Left lung (tissue), 10 donors: ENCODE data around the gene TMPRSS13. TPM values are rescaled to one million over a fixed set of nuclear protein-coding genes. Genes with fewer than 3 reads are reported as not detected.

Source experiments
- ATAC-seq: fragments of 200-7000 bp; cut with Tn5 transposase; one replicate; pipeline ENCODE4 v1.9.1; 2020; ENCODE audit warnings: moderate library complexity
- DNase-seq, 4 donors: peaks; one replicate each; pipeline ENCODE4 v3.0.0-alpha.2; 2013 to 2020
- H3K27ac ChIP-seq, 2 donors: fragments of 200-600 bp; sonication (generic) in 1 of 2; one replicate each; pipeline versions ENCODE4 v1.5.0 to v1.8.0; 2020 to 2021
- H3K27me3 ChIP-seq, 2 donors: fragments of 200-600 bp; sonication (generic) in 1 of 2; one replicate each; pipeline versions ENCODE4 v1.5.0 to v1.8.0; 2020 to 2021
- H3K36me3 ChIP-seq, 2 donors: fragments of 200-600 bp; sonication (generic) in 1 of 2; one replicate each; pipeline versions ENCODE4 v1.5.0 to v1.8.0; 2020 to 2021
- H3K4me1 ChIP-seq, 2 donors: fragments of 200-600 bp; one replicate each; pipeline ENCODE4 v1.8.0; 2021
- H3K4me3 ChIP-seq, 2 donors: fragments of 200-600 bp; sonication (generic) in 1 of 2; one replicate each; pipeline versions ENCODE4 v1.5.0 to v1.8.0; 2020 to 2021; ENCODE audit warnings: mild to moderate bottlenecking in 1 of 2
- H3K9me3 ChIP-seq, 2 donors: fragments of 200-600 bp; sonication (generic) in 1 of 2; one replicate each; pipeline versions ENCODE4 v1.5.0 to v1.8.0; 2020 to 2021
- CTCF ChIP-seq, 2 donors: fragments of 200-600 bp; sonication (generic) in 1 of 2; IDR thresholded peaks; one replicate each; pipeline versions ENCODE4 v1.5.0 to v1.8.0; 2021; ENCODE audit warnings: antibody characterized with exemption in 2 of 2
- intact Hi-C, 2 donors: fragments of 100-400 bp; cut with DNase I; formaldehyde crosslinking; loops; one replicate each; pipeline versions ENCODE4 v1.11.2 to v1.14.2; 2022
- polyA plus RNA-seq, 6 donors: library from polyadenylated mRNA; unstranded; fragments of 120-200 nt; gene quantifications; one replicate each; pipeline ENCODE4 v1.2.1, GENCODE V29; 2013; ENCODE audit not compliant: insufficient read length in 6 of 6
- total RNA-seq, 2 donors: library from RNA; stranded (reverse); fragmentation: NEBNext Ultra II Directional; extraction: Animal tissue kit (Norgen Biotek cat#: 25700); gene quantifications; one replicate each; pipeline ENCODE4 v1.2.1, GENCODE V29; 2021
- donor health status: DM: no; HTN: yes; CAD: no.
- donor health status: DM: no; HTN: no; CAD: no.

The TMPRSS13 gene
- total and polyA plus RNA-seq, 8 donors, result 4.6 to 10.7 (median 8.1) TPM

- intact Hi-C loops, result loop anchor here in 1 of 2 donors (10.0 kb wide), 1 partner anchor 114 kb away; no protein-coding TSS in a partner anchor
These were observed 11.5 kb upstream of the TMPRSS13 start for GRCh38 chr11:117940736-117941135.

GRCh38 chr11:117936973-117937372 lies 7.8 kb upstream of the TMPRSS13 start:
- Histone ChIP-seq H3K9me3 (no peaks in the 10 kb centered on the region), H3K36me3 (no peaks in the 10 kb centered on the region), H3K4me1 (no peaks in the 10 kb centered on the region), H3K27ac (no peak overlapping the region), H3K27me3 (no peaks in the 10 kb centered on the region), H3K4me3 (no peak overlapping the region)
- ATAC-seq, result no peak
- intact Hi-C loops, result no loop called here
- TF ChIP-seq CTCF (IDR thresholded peaks at IDR 0.05), result no peak
- no peak for DNase-seq

More at GRCh38 chr11:117940736-117941135, 11.5 kb upstream of the TMPRSS13 start:
- Histone ChIP-seq H3K27me3 (no peaks in the 10 kb centered on the region), H3K4me3 (no peak overlapping the region), H3K36me3 (no peaks in the 10 kb centered on the region), H3K27ac (no peak overlapping the region), H3K4me1 (peaks cover 0 to 12% of the 10 kb centered on the region in 2 donors), H3K9me3 (no peaks in the 10 kb centered on the region)
- no peak for DNase-seq
- ATAC-seq, result no peak
- TF ChIP-seq CTCF (IDR thresholded peaks at IDR 0.05), result no peak

GRCh38 chr11:117934526-117935307 lies 5.5 kb upstream of the TMPRSS13 start:
- ATAC-seq, result no peak
- intact Hi-C loops, result no loop called here
- H3K36me3 ChIP-seq, result no peaks in the 10 kb centered on the region
- H3K27me3 ChIP-seq, result no peaks in the 10 kb centered on the region
- no peak overlapping the region for H3K27ac ChIP-seq
- no peak overlapping the region for H3K4me3 ChIP-seq
- DNase-seq, result peak in 1 of 4 donors; percentile 19
- TF ChIP-seq CTCF (IDR thresholded peaks at IDR 0.05), result no peak
- H3K9me3 ChIP-seq, result no peaks in the 10 kb centered on the region
- peaks cover 0 to 14% of the 10 kb centered on the region in 2 donors for H3K4me1 ChIP-seq

- TF ChIP-seq CTCF (IDR thresholded peaks at IDR 0.05), result no peak
- no peak overlapping the region for H3K4me3 ChIP-seq
- peaks cover under 1 to 17% of the 10 kb centered on the region in 2 donors for H3K4me1 ChIP-seq
- intact Hi-C loops, result no loop called here
- no peaks in the 10 kb centered on the region for H3K9me3 ChIP-seq
- ATAC-seq, result no peak
- H3K27ac ChIP-seq, result no peak overlapping the region
- peak in 1 of 4 donors; percentile 4 for DNase-seq
- no peaks in the 10 kb centered on the region for H3K36me3 ChIP-seq
- no peaks in the 10 kb centered on the region for H3K27me3 ChIP-seq
These were observed 4.7 kb upstream of the TMPRSS13 start for GRCh38 chr11:117933930-117934329.

GRCh38 chr11:117933475-117933874 lies 4.3 kb upstream of the TMPRSS13 start:
- ATAC-seq (no peak), DNase-seq (peak in 1 of 4 donors; percentile 2)
- intact Hi-C loops, result no loop called here
- Histone ChIP-seq H3K4me1 (peaks cover 4 to 20% of the 10 kb centered on the region in 2 donors), H3K36me3 (no peaks in the 10 kb centered on the region), H3K27ac (no peak overlapping the region), H3K9me3 (no peaks in the 10 kb centered on the region), H3K27me3 (no peaks in the 10 kb centered on the region), H3K4me3 (no peak overlapping the region)
- TF ChIP-seq CTCF (IDR thresholded peaks at IDR 0.05), result no peak
